ENCODE data around the gene ZNF157.

ZNF157 gene

GRCh38 chrX:47420265-47420664 lies 49.9 kb downstream of the ZNF157 start:
- no peaks in the 10 kb centered on the region for H3K27me3 ChIP-seq (ENCODE audit: control insufficient read depth in 1 of 2, insufficient read depth in 1 of 2, low read length in 2 of 2)
- H2AFZ ChIP-seq (ENCODE audit: low read depth, low read length) = no peak overlapping the region
- H3K4me1 ChIP-seq (ENCODE audit: control insufficient read depth, insufficient read depth, low read depth, low read length) = no peaks in the 10 kb centered on the region
- peaks cover 52% of the 10 kb centered on the region for H3K9me3 ChIP-seq (ENCODE audit: control insufficient read depth, low read length)
- H2BK12ac ChIP-seq (ENCODE audit: low read length in 2 of 2) = no peak overlapping the region
- H4K91ac ChIP-seq (ENCODE audit: low read length) = no peak overlapping the region
- WGBS = 86% methylated on average over 4 of the region's 4 CpGs
- H3K4me3 ChIP-seq (ENCODE audit: insufficient read depth in 1 of 2, low read depth in 1 of 2, low read length in 2 of 2) = no peak overlapping the region
- H2AK5ac ChIP-seq (ENCODE audit: low read length, severe bottlenecking) = no peak overlapping the region
- H4K8ac ChIP-seq (ENCODE audit: low read length) = no peak overlapping the region
- H2BK5ac ChIP-seq (ENCODE audit: low read depth, low read length, poor library complexity, severe bottlenecking) = no peak overlapping the region
- no peak overlapping the region for H3K14ac ChIP-seq (ENCODE audit: low read length in 2 of 2)
- H3K4ac ChIP-seq (ENCODE audit: low read depth in 1 of 2, low read length in 2 of 2) = no peak overlapping the region
- H3K4me2 ChIP-seq (ENCODE audit: low read length, poor library complexity, severe bottlenecking) = no peak overlapping the region
- DNase-seq = no peak
- H2BK120ac ChIP-seq (ENCODE audit: low read depth, low read length) = no peak overlapping the region
- H3K9ac ChIP-seq (ENCODE audit: low read length) = no peak overlapping the region
- H3K27ac ChIP-seq (ENCODE audit: low read length, poor library complexity, severe bottlenecking) = no peak overlapping the region
- H3K23ac ChIP-seq (ENCODE audit: low read length in 2 of 2) = no peak overlapping the region
- no peaks in the 10 kb centered on the region for H3K79me1 ChIP-seq (replicated peaks; ENCODE audit: low read length, poor library complexity, severe bottlenecking)
- H2BK15ac ChIP-seq (ENCODE audit: low read depth, poor library complexity, severe bottlenecking) = no peak overlapping the region
- no peaks in the 10 kb centered on the region for H3K36me3 ChIP-seq (ENCODE audit: control insufficient read depth in 1 of 2, insufficient read depth in 2 of 2, low read depth in 1 of 2, low read length in 2 of 2)
- H3K18ac ChIP-seq (ENCODE audit: low read depth in 1 of 2, low read length in 2 of 2) = no peak overlapping the region

DNA sequence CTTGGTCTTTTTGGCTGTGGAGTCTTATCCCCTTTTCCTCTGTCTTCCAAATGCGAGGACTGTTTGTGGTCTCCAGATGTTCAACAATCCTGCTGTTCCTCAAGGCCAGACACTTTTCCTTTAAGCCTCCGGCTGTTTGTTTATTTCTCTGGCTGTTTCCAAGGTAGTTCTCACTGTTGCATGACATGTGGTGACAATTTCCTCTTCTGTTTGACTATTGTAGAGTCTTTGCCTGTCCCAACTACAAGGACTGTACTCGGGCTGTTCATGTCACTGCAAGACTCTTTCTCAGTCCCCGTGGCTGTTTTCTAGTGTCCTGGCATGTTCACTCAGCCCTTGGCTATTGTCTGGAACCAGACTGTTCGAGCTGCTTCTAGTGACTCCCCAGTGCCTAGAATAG lies 50.6 kb downstream of the ZNF157 start:
- no peak overlapping the region for H2BK5ac ChIP-seq (ENCODE audit: low read depth, low read length, poor library complexity, severe bottlenecking)
- no peaks in the 10 kb centered on the region for H3K36me3 ChIP-seq (ENCODE audit: control insufficient read depth in 1 of 2, insufficient read depth in 2 of 2, low read depth in 1 of 2, low read length in 2 of 2)
- no peak overlapping the region for H3K4me3 ChIP-seq (ENCODE audit: insufficient read depth in 1 of 2, low read depth in 1 of 2, low read length in 2 of 2)
- H2BK12ac ChIP-seq (ENCODE audit: low read length in 2 of 2) = no peak overlapping the region
- H3K18ac ChIP-seq (ENCODE audit: low read depth in 1 of 2, low read length in 2 of 2) = no peak overlapping the region
- H3K14ac ChIP-seq (ENCODE audit: low read length in 2 of 2) = no peak overlapping the region
- H3K23ac ChIP-seq (ENCODE audit: low read length in 2 of 2) = no peak overlapping the region
- H3K4me1 ChIP-seq (ENCODE audit: control insufficient read depth, insufficient read depth, low read depth, low read length) = no peaks in the 10 kb centered on the region
- H4K8ac ChIP-seq (ENCODE audit: low read length) = no peak overlapping the region
- 56% methylated on average over 4 of the region's 5 CpGs for WGBS
- no peak overlapping the region for H4K91ac ChIP-seq (ENCODE audit: low read length)
- H3K9ac ChIP-seq (ENCODE audit: low read length) = no peak overlapping the region
- H2AK5ac ChIP-seq (ENCODE audit: low read length, severe bottlenecking) = no peak overlapping the region
- no peak overlapping the region for H2BK120ac ChIP-seq (ENCODE audit: low read depth, low read length)
- H3K4ac ChIP-seq (ENCODE audit: low read depth in 1 of 2, low read length in 2 of 2) = no peak overlapping the region
- peaks cover 51% of the 10 kb centered on the region for H3K9me3 ChIP-seq (ENCODE audit: control insufficient read depth, low read length)
- H3K79me1 ChIP-seq (replicated peaks; ENCODE audit: low read length, poor library complexity, severe bottlenecking) = no peaks in the 10 kb centered on the region
- no peaks in the 10 kb centered on the region for H3K27me3 ChIP-seq (ENCODE audit: control insufficient read depth in 1 of 2, insufficient read depth in 1 of 2, low read length in 2 of 2)
- DNase-seq = no peak
- no peak overlapping the region for H2BK15ac ChIP-seq (ENCODE audit: low read depth, poor library complexity, severe bottlenecking)
- no peak overlapping the region for H2AFZ ChIP-seq (ENCODE audit: low read depth, low read length)
- no peak overlapping the region for H3K4me2 ChIP-seq (ENCODE audit: low read length, poor library complexity, severe bottlenecking)
- H3K27ac ChIP-seq (ENCODE audit: low read length, poor library complexity, severe bottlenecking) = no peak overlapping the region

GRCh38 chrX:47422444-47422843 lies 52.1 kb downstream of the ZNF157 start:
- Histone ChIP-seq H2BK120ac (ENCODE audit: low read depth, low read length) (no peak overlapping the region), H3K4me3 (ENCODE audit: insufficient read depth in 1 of 2, low read depth in 1 of 2, low read length in 2 of 2) (no peak overlapping the region), H2AFZ (ENCODE audit: low read depth, low read length) (no peak overlapping the region), H2BK12ac (ENCODE audit: low read length in 2 of 2) (no peak overlapping the region), H3K23ac (ENCODE audit: low read length in 2 of 2) (no peak overlapping the region), H3K14ac (ENCODE audit: low read length in 2 of 2) (no peak overlapping the region), H3K79me1 (replicated peaks; ENCODE audit: low read length, poor library complexity, severe bottlenecking) (no peaks in the 10 kb centered on the region), H3K9me3 (ENCODE audit: control insufficient read depth, low read length) (peaks cover 45% of the 10 kb centered on the region), H3K4ac (ENCODE audit: low read depth in 1 of 2, low read length in 2 of 2) (no peak overlapping the region), H2BK5ac (ENCODE audit: low read depth, low read length, poor library complexity, severe bottlenecking) (no peak overlapping the region), H4K8ac (ENCODE audit: low read length) (no peak overlapping the region), H3K36me3 (ENCODE audit: control insufficient read depth in 1 of 2, insufficient read depth in 2 of 2, low read depth in 1 of 2, low read length in 2 of 2) (no peaks in the 10 kb centered on the region), H3K4me2 (ENCODE audit: low read length, poor library complexity, severe bottlenecking) (no peak overlapping the region), H3K18ac (ENCODE audit: low read depth in 1 of 2, low read length in 2 of 2) (no peak overlapping the region), H2BK15ac (ENCODE audit: low read depth, poor library complexity, severe bottlenecking) (no peak overlapping the region), H3K9ac (ENCODE audit: low read length) (no peak overlapping the region), H2AK5ac (ENCODE audit: low read length, severe bottlenecking) (no peak overlapping the region), H4K91ac (ENCODE audit: low read length) (no peak overlapping the region), H3K27ac (ENCODE audit: low read length, poor library complexity, severe bottlenecking) (no peak overlapping the region), H3K27me3 (ENCODE audit: control insufficient read depth in 1 of 2, insufficient read depth in 1 of 2, low read length in 2 of 2) (no peaks in the 10 kb centered on the region), H3K4me1 (ENCODE audit: control insufficient read depth, insufficient read depth, low read depth, low read length) (no peaks in the 10 kb centered on the region)
- DNase-seq = no peak
- WGBS = no CpG with 5 or more reads among the region's 2 CpGs

GRCh38 chrX:47430925-47431324 lies 60.5 kb downstream of the ZNF157 start:
- Histone ChIP-seq H4K8ac (ENCODE audit: low read length) (no peak overlapping the region), H2AFZ (ENCODE audit: low read depth, low read length) (no peak overlapping the region), H3K4me1 (ENCODE audit: control insufficient read depth, insufficient read depth, low read depth, low read length) (no peaks in the 10 kb centered on the region), H2BK120ac (ENCODE audit: low read depth, low read length) (no peak overlapping the region), H4K91ac (ENCODE audit: low read length) (no peak overlapping the region), H2BK5ac (ENCODE audit: low read depth, low read length, poor library complexity, severe bottlenecking) (no peak overlapping the region), H3K9me3 (ENCODE audit: control insufficient read depth, low read length) (peaks cover 25% of the 10 kb centered on the region), H3K4me3 (ENCODE audit: insufficient read depth in 1 of 2, low read depth in 1 of 2, low read length in 2 of 2) (no peak overlapping the region), H2AK5ac (ENCODE audit: low read length, severe bottlenecking) (no peak overlapping the region), H3K27ac (ENCODE audit: low read length, poor library complexity, severe bottlenecking) (no peak overlapping the region), H3K4me2 (ENCODE audit: low read length, poor library complexity, severe bottlenecking) (no peak overlapping the region), H2BK15ac (ENCODE audit: low read depth, poor library complexity, severe bottlenecking) (no peak overlapping the region), H3K18ac (ENCODE audit: low read depth in 1 of 2, low read length in 2 of 2) (no peak overlapping the region), H3K9ac (ENCODE audit: low read length) (no peak overlapping the region), H3K14ac (ENCODE audit: low read length in 2 of 2) (no peak overlapping the region), H3K36me3 (ENCODE audit: control insufficient read depth in 1 of 2, insufficient read depth in 2 of 2, low read depth in 1 of 2, low read length in 2 of 2) (no peaks in the 10 kb centered on the region), H3K27me3 (ENCODE audit: control insufficient read depth in 1 of 2, insufficient read depth in 1 of 2, low read length in 2 of 2) (no peaks in the 10 kb centered on the region), H3K4ac (ENCODE audit: low read depth in 1 of 2, low read length in 2 of 2) (no peak overlapping the region), H2BK12ac (ENCODE audit: low read length in 2 of 2) (no peak overlapping the region), H3K79me1 (replicated peaks; ENCODE audit: low read length, poor library complexity, severe bottlenecking) (no peaks in the 10 kb centered on the region), H3K23ac (ENCODE audit: low read length in 2 of 2) (no peak overlapping the region)
- WGBS = 89% methylated on average over 5 of the region's 5 CpGs
- no peak for DNase-seq
